ENCODE data around the gene ADSS1. TPM values are rescaled to one million over a fixed set of nuclear protein-coding genes. Genes with fewer than 3 reads are reported as not detected.

Gene ADSS1
- polyA plus RNA-seq, 1 donor (not counting 4 experiments of a cell fraction or from before 2014, with no cell fraction given): 1.7 TPM

DNA sequence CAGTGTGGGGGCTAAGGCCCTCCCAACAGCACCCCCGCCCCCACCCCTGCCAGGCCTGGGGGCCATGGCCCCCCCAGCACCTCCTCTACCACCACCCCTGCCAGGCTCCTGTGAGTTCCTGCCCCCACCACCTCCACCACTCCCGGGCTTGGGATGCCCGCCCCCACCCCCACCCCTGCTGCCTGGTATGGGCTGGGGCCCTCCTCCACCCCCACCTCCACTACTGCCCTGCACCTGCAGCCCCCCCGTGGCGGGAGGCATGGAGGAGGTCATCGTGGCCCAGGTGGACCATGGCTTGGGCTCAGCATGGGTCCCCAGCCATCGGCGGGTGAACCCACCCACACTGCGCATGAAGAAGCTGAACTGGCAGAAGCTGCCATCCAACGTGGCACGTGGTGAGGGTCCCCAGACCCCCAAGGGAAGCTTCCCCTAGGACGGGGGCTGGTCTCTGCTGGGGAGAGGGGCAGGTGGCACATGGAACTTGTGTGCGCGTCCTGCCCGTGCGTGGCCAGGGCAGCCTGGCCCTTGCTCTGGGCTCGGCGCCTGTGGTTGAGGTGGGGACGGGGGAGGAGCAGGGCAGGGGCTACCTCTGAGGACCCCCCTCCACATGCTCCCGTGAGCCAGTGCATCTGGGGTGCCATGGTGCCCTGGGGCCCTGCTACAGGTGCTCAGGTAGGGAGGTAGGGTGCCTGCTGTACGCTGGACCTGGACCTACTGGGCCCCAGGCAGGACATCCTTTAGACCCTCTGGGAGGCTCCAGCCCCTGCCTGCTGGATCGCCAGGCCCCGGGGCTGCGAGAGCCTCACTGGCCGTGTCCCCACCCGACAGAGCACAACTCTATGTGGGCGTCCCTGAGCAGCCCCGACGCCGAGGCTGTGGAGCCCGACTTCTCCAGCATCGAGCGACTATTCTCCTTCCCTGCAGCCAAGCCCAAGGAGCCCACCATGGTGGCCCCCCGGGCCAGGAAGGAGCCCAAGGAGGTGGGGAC lies 16.1 kb upstream of the ADSS1 start:
- Histone ChIP-seq H3K27ac (ENCODE audit: control insufficient read depth, insufficient read depth, low read length) (no peak overlapping the region), H2AFZ (ENCODE audit: control insufficient read depth, low read length) (no peak overlapping the region), H3K4me3 (ENCODE audit: control insufficient read depth in 2 of 3, extremely low read depth in 1 of 3, insufficient read depth in 2 of 3, low read depth in 1 of 3, low read length in 3 of 3) (no peak overlapping the region), H3K9me3 (ENCODE audit: control insufficient read depth, low read depth, low read length) (no peaks in the 10 kb centered on the region), H3K27me3 (ENCODE audit: control insufficient read depth, extremely low read depth, insufficient read depth, low read length) (no peaks in the 10 kb centered on the region), H3K4me2 (ENCODE audit: control insufficient read depth, extremely low read depth, insufficient read depth, low read depth, low read length) (no peak overlapping the region), H4K20me1 (ENCODE audit: control insufficient read depth, extremely low read depth, insufficient read depth, low read length) (no peaks in the 10 kb centered on the region), H3K9ac (ENCODE audit: control insufficient read depth, extremely low read depth, insufficient read depth, low read length) (no peak overlapping the region), H3K4me1 (ENCODE audit: control insufficient read depth, extremely low read depth, insufficient read depth, low read length) (no peaks in the 10 kb centered on the region), H3K36me3 (ENCODE audit: control insufficient read depth in 2 of 2, extremely low read depth in 1 of 2, insufficient read depth in 2 of 2, low read length in 2 of 2) (peaks cover 40 to 50% of the 10 kb centered on the region in 2 experiments), H3K9me1 (ENCODE audit: control insufficient read depth, extremely low read depth, insufficient read depth, low read length) (no peaks in the 10 kb centered on the region), H3K79me2 (ENCODE audit: control insufficient read depth, insufficient read depth, low read length) (no peaks in the 10 kb centered on the region)
- FAIRE-seq: no peak
- no peak for DNase-seq (ENCODE audit: low read depth, low spot score)
- dilution Hi-C loops (cut with MboI; ENCODE audit: extremely low pct_ligation_motif_present, low sequenced_read_pairs): no loop called here
- no peak for TF ChIP-seq EZH2 (IDR thresholded peaks at IDR 0.05; ENCODE audit: low read length)
- TF ChIP-seq, protein P1, sequence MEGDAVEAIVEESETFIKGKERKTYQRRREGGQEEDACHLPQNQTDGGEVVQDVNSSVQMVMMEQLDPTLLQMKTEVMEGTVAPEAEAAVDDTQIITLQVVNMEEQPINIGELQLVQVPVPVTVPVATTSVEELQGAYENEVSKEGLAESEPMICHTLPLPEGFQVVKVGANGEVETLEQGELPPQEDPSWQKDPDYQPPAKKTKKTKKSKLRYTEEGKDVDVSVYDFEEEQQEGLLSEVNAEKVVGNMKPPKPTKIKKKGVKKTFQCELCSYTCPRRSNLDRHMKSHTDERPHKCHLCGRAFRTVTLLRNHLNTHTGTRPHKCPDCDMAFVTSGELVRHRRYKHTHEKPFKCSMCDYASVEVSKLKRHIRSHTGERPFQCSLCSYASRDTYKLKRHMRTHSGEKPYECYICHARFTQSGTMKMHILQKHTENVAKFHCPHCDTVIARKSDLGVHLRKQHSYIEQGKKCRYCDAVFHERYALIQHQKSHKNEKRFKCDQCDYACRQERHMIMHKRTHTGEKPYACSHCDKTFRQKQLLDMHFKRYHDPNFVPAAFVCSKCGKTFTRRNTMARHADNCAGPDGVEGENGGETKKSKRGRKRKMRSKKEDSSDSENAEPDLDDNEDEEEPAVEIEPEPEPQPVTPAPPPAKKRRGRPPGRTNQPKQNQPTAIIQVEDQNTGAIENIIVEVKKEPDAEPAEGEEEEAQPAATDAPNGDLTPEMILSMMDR (optimal IDR thresholded peaks at IDR 0.05 in 1 of 3, IDR thresholded peaks at IDR 0.05 in 1 of 3, conservative IDR thresholded peaks at IDR 0.05 in 1 of 3; ENCODE audit: extremely low read depth in 1 of 3, insufficient read depth in 2 of 3, low read length in 3 of 3): no peak

DNA sequence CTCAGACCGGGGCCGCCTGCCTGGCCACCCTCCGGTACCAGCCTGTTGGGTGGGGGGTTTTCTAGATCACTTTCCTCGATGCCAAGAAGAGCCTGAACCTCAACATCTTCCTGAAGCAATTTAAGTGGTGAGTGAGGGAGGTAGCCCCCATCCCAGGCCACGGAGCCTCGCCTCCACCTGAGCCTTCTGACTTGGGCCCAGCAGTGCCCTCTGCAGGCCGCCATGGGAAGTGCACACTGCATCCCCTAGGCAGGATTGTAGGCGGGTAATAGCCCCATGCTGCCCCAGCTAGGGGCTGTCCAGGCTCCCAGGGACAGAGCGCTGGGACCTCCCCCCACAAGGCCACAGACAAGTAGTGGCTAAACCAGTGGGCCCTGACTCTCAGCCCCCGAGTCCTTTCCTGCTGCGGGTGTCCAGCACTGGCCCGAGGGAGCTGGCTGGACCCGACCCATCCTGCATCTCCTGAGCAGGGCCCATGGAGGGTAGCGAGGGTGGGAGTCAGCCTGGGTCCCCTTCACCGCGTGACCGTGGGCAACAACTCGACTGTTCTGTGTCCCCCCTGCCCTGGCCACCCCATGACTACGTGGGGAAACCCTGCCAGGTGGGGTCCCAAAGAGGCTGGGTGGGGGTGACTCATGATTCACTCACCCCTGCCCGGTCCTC lies 15.3 kb upstream of the ADSS1 start:
- H3K4me3 ChIP-seq (ENCODE audit: control insufficient read depth in 2 of 3, extremely low read depth in 1 of 3, insufficient read depth in 2 of 3, low read depth in 1 of 3, low read length in 3 of 3): no peak overlapping the region
- H3K9me1 ChIP-seq (ENCODE audit: control insufficient read depth, extremely low read depth, insufficient read depth, low read length): no peaks in the 10 kb centered on the region
- H3K4me2 ChIP-seq (ENCODE audit: control insufficient read depth, extremely low read depth, insufficient read depth, low read depth, low read length): no peak overlapping the region
- H3K27me3 ChIP-seq (ENCODE audit: control insufficient read depth, extremely low read depth, insufficient read depth, low read length): no peaks in the 10 kb centered on the region
- TF ChIP-seq, protein P1 (optimal IDR thresholded peaks at IDR 0.05 in 1 of 3, IDR thresholded peaks at IDR 0.05 in 1 of 3, conservative IDR thresholded peaks at IDR 0.05 in 1 of 3; ENCODE audit: extremely low read depth in 1 of 3, insufficient read depth in 2 of 3, low read length in 3 of 3): peak in 2 of 3 experiments; percentile 95 to 96
- no peak for TF ChIP-seq EZH2 (IDR thresholded peaks at IDR 0.05; ENCODE audit: low read length)
- H4K20me1 ChIP-seq (ENCODE audit: control insufficient read depth, extremely low read depth, insufficient read depth, low read length): no peaks in the 10 kb centered on the region
- H2AFZ ChIP-seq (ENCODE audit: control insufficient read depth, low read length): no peak overlapping the region
- DNase-seq (ENCODE audit: low read depth, low spot score) (no peak), FAIRE-seq (peak; percentile 34)
- H3K27ac ChIP-seq (ENCODE audit: control insufficient read depth, insufficient read depth, low read length): no peak overlapping the region
- H3K36me3 ChIP-seq (ENCODE audit: control insufficient read depth in 2 of 2, extremely low read depth in 1 of 2, insufficient read depth in 2 of 2, low read length in 2 of 2): peaks cover 37 to 46% of the 10 kb centered on the region in 2 experiments
- dilution Hi-C loops (cut with MboI; ENCODE audit: extremely low pct_ligation_motif_present, low sequenced_read_pairs): no loop called here
- H3K9ac ChIP-seq (ENCODE audit: control insufficient read depth, extremely low read depth, insufficient read depth, low read length): no peak overlapping the region
- no peaks in the 10 kb centered on the region for H3K4me1 ChIP-seq (ENCODE audit: control insufficient read depth, extremely low read depth, insufficient read depth, low read length)
- no peaks in the 10 kb centered on the region for H3K9me3 ChIP-seq (ENCODE audit: control insufficient read depth, low read depth, low read length)
- no peaks in the 10 kb centered on the region for H3K79me2 ChIP-seq (ENCODE audit: control insufficient read depth, insufficient read depth, low read length)

All from keratinocyte (primary cell).